Metanephros (tissue), 1 donor: Measurements from ENCODE around the gene VSIG1. TPM values are rescaled to one million over a fixed set of nuclear protein-coding genes. Genes with fewer than 3 reads are reported as not detected.

ENCODE experiments used
- total RNA-seq: library from RNA; depleted of rRNA; stranded (reverse); fragments of >200 nt; gene quantifications from one replicate; pipeline ENCODE4 v1.2.3, GENCODE V29; 2014

The VSIG1 gene
- total RNA-seq, result 0.64 TPM

DNA sequence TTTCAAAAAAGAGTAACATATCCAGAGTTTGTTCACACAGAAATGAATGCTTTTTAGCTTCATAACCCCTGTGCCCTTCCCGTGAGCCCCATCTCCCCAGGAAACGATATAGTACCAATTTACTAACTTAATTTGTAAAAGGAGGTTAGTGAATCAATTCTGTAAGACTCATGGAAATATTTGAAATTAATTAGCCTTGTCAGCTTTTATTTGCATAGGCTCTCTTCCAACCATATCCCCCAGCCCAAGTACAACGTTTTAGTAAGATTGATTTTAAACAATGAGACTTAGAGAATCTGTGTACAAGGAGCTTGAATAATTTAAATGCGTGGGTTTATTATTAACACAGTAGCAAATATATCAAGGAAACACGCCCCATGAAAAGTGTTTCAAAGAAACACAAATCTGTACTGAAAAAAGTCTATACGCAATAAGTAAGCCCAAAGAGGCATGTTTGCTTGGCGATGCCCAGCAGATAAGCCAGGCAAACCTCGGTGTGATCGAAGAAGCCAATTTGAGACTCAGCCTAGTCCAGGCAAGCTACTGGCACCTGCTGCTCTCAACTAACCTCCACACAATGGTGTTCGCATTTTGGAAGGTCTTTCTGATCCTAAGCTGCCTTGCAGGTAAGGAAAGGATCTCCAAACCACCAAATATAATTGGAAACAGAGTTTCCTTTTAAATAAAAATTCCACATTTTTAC, at the start of gene VSIG1:
TSS of gene VSIG1 (plus strand) at position 512 of the 703 bp plus-strand sequence. CDS start at position 578, 66 bp downstream.

DNA sequence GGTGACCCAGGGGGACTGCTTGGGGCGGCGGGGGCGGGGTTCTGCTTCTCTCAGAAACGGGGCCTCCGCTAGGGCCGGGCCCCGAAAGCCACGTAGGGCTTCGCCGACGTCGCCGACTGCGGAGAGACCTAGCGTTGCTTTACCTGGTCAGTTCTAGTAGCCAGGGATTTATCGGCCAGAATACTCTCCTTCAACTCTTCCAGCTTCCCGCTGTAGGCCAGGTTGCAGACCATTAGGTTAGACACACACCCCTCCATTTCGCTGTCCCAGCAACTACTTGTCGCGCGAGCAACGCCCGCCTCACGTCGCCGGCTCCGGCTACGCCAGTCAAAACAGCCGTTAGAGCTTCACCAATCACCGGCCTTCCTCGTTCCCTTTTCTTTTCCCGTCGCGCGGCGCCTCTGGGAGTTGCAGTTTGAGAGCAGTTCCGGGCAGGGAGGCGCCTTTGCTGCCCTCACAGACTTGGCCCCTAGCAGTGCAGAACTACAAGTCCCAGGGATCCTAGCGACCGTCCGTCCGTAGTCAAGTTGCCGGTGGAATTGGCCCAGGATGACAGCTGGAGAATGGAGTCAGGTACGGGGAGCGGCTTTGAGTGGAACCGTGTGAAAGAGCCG, 46.5 kb downstream of the VSIG1 start, which contains the start of the genes ATG4A and PSMD10:
TSS of gene ATG4A (plus strand) at position 515 of the 614 bp plus-strand sequence. CDS start at position 564, 49 bp downstream.
TSS of gene PSMD10 (minus strand) at position 279 of the 614 bp plus-strand sequence. CDS start at position 257, 22 bp downstream.

Other genes with a start within 250 kb of the VSIG1 start
- 27.5 TPM for gene MID2, start 219.2 kb upstream of the VSIG1 start, total RNA-seq
- not detected for gene TEX13B, start 62.7 kb upstream of the VSIG1 start, total RNA-seq
- gene PSMD10, start 46.5 kb downstream of the VSIG1 start, total RNA-seq, result 42.4 TPM
- 12.3 TPM for gene ATG4A, start 46.7 kb downstream of the VSIG1 start, total RNA-seq